Measurements from ENCODE around the gene BOD1.
"Not testable (repeated sequence)": the region's sequence is repeated elsewhere in the genome, so short reads cannot be mapped to it uniquely, and the experiment has no call there.

BOD1 gene

DNA sequence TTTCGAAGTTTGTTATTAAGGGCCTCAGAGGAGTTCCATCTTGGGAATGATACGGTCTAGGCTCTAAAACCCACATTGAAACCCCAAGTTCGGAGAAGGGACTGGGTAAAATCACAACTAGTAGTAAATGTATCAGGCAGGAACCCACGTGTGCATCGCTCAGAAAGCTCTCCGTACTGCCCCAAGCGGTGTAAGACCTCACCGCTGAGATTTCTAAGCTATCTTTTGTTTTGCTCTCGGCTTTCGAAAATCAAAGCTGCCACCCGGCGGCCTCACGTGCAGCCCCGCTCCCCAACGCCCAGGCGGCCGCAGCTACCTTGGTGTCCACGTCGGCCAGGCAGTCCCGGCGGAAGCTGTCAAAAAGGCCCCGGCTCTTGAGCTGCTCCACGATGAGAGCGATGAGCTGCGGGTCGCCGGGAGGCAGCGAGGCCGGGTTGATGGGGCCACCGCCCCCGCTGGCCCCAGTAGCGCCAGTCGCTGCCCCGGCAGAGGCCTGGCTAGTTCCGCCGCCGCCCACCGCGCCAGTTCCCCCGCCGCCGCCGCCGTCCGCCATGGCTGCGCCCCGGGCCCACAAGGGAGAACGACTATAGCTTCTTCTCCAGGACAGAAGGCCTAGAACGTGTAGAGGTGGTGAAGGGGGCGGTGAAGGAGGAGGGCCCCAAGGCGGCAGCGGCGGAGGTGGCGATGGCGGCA is 420 bp downstream of the BOD1 start:
- peak; percentile 91 for DNase-seq (ENCODE audit: low spot score)

DNA sequence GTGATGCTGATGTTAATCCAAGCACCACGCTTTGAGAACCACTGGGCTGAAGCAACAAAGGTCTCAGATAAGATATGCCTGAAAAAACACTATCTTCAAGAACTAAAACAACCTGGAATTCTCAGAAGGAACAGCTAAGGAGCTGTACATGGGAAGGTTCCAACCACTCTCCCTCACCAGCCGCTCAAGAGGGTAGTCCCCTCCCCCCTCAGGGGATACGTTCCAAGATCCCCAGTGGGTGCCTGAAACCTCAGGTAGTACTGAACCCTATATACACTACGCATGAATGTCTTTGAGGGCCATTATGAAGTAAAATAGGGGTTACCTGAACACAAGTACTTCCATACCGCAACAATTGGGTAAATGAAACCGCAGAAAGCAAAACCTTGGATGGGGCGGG is 1.9 kb downstream of the BOD1 start:
- DNase-seq (ENCODE audit: low spot score), result no peak

DNA sequence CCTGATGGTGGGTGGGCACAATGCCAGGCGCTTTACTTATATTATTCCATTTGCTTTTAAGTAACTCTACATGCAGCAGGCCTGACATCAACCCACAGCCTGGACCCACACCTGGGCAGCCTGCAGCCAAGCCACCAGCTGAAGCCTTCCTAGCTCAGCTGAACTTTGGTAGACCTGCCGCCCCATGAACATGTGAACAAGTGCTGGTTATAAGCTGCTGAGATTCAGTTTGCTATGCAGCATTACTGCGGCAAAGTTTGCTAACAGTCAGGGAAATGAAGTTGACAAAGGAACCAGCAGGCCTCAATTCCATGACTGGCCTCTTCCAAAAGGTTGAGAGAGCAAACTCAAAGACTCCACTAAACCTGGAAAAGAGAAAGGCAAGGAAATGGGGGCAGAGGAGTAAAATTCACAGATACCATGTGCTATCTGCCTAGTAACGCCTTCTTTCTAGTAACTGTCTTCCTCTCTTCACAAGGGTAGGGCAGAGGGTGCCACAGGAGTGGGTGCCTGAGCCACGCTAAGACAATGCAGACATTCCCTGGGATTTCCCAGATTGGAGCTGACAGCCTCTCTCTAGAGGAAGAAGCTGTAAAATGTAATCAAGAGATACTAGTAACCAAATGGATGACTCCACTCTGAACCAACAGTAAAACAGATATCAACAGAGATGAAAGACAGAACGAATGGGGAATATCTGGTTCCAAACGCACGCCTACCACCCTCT is 2.9 kb downstream of the BOD1 start:
- no peak for DNase-seq (ENCODE audit: low spot score)

DNA sequence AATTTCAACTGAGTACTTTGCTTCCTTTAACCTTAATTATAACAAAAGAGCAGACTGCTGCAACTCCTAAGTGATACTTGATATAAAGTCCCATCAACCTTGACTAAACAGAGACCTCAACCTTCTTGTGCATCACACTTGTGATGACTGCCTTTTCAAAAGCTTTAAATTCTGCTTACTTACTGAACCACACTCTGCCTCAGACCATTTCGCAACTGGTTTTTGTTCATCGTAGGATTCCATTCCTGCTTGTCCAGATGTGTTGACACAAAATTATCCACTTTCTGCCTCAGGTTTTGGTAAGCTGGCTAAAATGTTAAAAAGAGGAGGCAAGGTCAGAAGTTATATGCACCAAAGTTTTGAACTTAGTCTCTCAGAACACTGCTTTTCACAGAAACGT is 3.5 kb downstream of the BOD1 start:
- DNase-seq (ENCODE audit: low spot score), result no peak

DNA sequence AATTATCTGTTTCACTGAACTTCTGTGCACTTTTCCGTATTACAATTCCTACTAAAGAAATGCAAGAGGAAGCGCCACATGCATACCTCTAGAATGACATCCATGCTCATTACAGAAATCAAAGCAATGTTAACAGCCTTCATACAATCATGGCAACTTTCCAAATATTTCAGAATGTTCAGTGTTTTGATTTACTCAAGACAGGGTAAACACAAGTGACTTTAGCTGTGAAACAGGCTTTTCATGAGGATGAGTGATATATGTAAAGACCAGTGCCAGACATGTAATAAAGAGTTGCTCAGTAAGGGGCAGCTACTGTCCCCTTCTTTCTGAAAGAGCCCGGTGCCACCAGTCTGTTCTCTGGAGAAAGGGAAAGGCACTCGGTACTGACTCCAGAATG is 4.7 kb downstream of the BOD1 start:
- no peak for DNase-seq (ENCODE audit: low spot score)

DNA sequence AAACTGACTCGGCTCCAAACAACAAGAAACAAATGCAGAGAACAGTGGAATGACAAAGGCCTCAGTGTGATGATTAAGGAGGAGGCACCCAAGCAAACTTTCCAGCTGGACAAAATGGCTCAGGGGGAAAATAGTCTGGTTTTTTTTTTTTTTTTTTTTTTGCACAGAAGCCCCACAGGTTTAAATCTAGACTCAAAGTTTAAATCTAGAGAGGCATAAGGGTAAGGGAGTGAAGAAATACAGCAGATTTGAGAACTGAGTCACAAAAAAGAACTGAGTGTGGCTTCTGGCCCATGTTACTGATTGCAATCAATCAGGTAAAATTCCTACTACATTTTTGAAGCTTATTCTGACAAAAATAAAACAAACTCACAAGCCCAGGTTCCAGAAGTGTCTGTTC is 12.3 kb downstream of the BOD1 start:
- DNase-seq (ENCODE audit: low spot score), result no peak

DNA sequence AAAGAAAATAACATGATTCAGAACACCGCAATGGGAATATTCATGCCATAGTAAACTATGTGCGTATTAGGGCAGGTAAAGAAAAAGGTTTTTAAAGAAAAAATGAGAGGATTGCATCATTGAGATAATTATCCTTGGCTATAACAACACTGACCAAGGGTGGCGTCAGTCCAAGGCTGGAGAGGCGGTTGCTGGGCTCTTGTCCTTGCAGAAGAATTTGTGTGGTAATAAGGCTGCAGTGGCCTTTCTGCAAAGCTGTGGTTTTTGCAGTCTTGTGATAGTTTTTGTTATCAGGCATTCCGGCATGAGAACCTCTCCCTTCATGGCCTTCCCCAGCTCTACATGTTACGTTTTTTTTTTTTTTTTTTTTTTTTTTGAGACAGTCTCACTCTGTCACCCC is 14.0 kb downstream of the BOD1 start:
- no peak for DNase-seq (ENCODE audit: low spot score)

DNA sequence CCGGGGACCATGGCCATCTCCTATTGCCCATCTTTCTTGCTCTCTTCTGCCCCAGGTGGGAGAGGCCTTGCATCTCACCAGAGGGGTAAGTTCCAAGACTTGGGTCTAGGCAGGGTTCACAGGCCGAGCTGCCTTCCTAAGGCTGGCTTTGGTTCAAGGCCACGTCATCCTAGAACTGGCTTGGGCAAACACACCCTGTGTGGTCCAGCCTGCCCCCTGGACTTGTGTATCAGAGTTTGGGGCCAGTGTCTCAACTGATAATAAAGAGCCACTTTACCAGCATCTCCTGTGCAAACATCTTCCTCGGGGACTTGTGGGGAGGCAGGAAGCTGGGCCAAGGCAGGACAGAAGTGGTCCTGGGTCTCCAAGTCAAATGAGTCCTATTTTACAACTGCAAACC is 17.8 kb downstream of the BOD1 start:
- DNase-seq (ENCODE audit: low spot score), result no peak

DNA sequence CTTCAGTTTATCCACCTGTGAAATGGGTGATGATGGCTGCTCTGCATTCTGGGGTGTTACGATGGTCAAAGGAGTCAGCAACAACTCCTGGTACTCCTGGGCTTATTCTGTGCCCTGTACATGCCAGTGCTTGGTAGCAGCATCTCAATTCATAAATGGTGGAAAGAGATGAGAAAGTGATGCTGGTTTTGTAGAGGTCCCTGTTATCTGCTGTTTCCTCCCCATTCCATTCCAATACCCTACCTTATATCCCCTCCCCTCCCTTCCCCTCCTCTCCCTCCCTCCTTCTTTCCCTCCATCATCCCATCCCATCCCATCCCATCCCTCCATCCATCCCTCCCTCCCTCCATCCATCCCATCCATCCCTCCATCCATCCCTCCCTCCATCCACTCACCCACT is 19.1 kb downstream of the BOD1 start:
- no peak for DNase-seq (ENCODE audit: low spot score)

DNA sequence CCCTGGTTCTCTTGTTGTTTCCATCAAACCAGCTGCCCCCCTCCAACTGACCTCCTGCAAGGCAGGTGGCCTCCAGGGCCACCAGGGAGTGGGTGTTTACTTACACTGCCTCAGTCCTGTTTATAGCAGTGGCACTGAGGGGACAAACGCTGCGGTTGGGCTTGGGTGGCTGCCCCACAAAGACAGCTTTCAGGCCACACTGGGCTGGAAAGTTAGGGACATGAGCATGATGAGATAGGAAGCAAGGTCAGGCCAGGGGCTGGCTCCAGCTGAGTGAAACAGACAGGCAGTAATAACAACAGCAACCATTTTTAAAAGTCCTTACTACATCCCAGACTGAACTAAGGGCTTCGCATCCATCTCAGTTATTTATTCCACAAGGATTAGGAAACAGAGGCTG is 20.6 kb downstream of the BOD1 start:
- DNase-seq (ENCODE audit: low spot score), result no peak

DNA sequence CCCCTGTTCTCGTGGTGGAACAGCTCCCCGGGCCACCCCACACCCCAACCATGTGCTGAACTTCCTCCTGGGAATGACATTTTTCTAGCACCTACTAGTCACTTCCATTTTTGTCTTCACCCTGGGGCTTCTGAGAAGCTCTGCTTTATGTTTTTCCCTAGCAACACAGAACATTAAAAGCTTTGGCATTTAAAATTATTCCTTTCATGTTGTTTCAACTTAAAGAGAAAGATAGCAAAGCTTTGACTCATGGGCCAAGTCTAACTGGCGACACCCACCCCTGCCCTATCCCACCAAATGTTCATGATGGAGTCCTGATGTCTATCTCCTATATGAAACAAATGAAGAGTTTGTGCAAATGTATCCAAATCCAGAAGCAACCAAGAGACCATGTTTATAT is 22.4 kb downstream of the BOD1 start:
- no peak for DNase-seq (ENCODE audit: low spot score)

DNA sequence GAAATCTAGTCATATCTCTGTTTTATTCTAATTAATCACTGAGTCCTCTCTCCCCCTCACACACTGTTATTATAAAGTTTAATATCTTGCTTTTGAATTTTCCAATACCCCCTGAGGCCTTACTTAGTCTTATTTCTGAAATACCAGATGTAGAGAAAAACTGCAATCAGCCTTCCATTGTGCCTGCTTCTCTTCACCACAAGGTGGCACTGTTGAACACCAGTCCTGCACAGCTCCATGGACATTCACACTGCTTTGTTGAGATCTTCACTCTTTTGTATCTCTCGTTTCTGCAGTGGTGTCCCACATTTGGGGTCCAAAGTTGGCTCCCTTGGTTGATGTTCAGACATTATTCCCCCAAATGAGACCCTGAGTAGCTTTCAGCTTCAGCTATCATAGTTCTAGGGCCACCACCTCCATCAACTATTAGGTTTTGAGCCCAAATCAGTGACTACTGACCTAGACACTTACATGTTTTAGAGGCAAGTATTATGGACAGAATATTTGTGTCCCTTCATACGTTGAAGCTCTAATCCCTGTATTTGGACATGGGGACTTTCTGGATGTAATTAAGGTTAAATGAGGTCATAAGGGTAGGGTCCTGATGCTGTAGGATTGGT is 24.3 kb downstream of the BOD1 start:
- no peak for DNase-seq (ENCODE audit: low spot score)

DNA sequence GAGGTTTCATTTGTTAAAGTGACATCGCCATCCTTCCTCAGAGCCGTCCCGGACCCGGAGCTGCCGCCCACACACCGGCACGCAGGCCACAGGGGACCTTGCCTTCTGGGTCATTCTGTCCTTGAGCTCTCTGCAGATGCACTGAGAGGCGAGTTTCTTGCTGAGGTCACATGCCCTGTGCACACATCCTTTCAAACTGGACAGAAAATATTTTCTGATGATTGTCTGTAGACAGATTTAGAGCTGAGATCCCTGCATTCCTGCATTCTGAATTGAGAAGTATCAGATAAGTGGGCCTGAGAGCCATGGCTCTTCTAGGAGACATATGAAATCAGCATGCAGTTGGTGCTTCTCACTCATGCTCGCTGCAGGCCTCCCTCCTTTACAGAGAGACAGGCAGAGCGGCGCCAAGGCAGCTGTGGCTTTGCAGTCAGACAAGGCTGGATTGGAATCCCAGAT is 25.4 kb downstream of the BOD1 start:
- DNase-seq (ENCODE audit: low spot score), result no peak

DNA sequence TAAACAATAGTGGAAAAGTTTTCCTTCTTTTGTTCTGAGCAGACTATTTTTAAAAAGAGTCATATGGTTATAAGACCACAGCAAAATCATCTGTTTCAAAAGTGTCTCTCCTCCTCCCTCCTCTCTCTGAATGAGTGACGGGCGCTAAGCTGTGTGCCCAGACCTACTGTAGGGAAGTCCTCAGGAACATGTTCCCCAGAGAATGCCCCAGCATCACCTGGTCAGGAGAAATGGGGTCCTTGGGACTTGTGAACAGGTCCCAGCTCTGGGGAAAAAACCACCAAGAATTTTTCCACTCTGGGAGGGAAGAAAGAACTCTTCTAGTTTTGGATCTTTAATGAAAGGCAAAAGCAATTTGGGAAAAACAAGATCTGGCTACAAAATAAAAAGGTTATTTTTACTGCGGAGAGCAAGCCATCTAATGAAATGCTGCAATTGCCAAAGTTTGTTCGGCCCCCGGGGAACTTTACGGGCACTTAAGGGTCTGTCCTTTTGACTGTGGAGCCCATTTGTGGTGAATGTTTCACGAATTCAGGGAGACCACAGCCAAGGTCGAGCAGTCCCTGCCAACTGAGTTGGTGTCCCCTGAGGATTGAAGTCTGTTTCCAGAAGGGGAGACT is 25.9 kb downstream of the BOD1 start:
- no peak for DNase-seq (ENCODE audit: low spot score)

DNA sequence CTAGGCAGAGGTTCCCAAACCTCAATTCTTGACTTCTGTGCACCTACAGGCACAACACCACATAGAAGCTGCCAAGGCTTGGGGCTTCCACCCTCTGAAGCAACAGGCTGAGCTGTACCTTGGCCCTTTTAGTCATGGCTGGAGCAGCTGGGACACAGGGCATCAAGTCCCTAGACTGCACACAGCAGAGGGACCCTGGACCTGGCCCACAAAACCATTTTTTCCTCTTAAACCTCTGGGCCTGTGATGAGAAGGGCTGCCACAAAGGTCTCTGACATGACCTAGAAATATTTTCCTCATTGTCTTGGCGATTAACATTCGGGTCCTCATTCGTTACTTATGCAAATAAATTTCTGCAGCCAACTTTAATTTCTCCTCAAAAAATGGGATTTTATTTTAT is 30.3 kb downstream of the BOD1 start:
- DNase-seq (ENCODE audit: low spot score), result not testable (repeated sequence)

DNA sequence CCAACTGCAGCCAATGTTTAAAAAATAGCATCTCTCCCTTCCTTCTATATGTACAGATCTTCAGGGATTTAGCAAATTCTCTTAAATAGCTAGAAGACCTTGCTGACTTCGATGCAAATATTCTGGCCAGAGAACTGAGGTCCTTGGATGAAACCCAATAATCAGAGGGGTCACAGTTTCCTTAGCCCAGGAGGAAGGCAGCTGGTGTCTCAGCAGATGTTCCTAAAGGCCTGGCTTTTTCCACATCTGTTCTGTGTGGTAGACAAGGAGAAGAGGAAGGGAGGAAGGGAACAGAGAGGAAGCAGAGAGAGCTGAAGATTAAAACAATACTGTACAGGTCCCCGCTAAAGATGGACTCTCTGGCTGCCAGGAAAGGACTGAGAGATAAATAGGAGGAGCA is 33.1 kb downstream of the BOD1 start:
- no peak for DNase-seq (ENCODE audit: low spot score)

DNA sequence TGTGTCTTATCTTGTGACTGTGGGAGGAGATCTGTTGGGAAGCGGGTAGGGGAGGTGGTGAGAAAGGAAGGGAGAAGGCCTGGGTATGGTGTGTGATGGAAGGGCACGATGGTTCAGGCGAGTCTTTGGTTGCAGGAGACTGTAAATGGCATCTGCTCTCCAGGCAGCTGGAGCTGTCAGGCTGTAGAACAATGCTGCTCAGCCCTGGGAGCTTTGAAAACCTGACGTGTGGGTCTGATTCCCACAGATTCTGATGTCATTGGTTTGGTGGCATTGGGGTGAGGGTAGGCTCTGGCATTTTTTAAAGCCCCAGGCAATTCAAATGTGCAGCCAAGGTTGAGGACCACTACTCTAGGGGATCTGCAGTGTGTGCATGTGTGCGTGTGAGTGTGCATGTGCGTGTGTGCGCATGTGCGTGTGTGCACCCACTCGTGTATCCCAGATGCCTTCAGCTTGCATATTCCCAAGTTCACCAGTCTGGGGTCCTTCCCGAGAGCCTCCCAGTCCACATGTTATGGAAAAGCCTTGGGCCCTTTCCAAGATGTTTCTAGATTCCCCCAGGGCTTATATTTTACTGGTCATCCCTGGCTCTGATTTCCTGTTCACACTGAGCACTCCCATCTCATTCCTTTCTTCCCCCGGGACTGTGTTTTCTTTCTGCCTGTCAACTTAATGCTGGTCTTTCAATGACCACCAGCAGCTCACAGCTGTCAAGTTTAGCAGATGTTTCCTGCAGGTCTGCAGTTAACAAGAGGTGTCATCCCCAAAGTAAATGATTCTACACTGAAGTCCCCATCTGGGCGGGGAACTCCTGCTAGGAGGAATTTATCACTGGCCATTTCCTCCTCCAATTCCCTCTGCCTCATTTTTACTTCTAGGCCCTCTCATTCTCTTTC is 34.0 kb downstream of the BOD1 start:
- no peak for DNase-seq (ENCODE audit: low spot score)

DNA sequence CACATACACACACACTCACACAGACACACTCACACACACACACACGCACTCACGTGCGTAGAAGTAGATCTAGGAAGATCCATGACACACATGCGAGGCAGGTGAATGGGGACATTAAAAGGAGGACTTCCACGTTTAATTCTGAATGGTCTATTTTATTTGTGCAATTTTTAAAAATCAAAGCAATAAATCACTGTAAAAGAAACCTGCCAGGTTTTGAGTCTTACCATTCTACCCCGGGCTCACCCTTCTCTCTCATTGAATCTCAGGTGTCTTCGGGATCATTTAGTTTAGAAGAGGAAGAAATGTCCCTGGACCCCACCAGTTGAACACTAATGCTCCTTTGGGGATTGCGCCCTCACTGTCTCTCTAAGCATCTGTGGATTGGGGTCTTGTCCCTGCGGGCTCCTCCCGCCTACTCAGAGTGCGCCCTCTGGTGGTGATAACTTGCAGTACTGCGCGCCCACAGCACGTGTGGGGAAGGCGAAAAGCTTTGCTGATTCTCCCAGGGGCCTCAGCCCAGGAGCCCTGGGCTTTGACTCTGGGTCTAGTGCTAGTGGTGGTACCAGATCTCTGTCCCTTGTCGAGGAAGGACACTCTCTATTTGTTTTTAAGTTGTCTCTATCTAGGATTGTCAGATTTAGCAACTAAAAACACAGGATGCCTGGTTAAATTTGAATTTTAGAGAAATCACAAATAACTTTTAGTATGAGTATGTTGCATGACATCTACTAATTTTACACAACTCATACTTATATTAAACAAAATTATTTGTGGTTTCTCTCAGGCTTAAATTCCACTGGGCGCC is 34.8 kb downstream of the BOD1 start:
- no peak for DNase-seq (ENCODE audit: low spot score)

DNA sequence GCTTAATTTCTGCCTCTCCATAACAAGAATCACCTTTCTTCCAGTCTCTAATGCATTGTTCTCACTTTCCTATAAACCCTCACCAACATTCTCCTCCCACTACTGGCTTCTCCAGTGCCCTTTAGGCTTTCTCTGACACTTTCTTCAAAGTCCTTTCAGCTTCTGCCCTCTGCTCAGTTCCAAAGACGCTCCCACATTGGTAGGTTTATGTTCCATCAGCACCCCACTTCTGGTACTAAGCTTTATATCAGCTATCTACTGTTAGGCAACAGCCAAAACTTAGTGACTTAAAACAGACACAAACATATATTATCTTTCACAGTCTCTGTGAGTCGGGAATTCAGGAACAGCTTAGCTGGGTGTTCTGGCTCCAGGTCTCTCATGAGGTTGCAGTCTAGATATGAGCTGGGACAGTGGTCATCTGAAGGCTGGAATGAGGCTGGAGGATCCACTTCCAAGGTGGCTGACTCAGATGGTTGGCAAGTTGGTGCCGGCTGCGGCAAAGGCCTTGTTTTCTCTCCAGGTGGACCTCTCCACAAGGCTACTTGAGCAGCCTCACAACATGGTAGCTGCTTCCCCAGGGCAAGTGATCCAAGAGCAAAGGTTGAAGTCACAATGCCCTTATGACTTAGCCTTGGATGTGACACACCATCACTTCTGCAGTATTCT is 37.4 kb downstream of the BOD1 start:
- DNase-seq (ENCODE audit: low spot score), result no peak

DNA sequence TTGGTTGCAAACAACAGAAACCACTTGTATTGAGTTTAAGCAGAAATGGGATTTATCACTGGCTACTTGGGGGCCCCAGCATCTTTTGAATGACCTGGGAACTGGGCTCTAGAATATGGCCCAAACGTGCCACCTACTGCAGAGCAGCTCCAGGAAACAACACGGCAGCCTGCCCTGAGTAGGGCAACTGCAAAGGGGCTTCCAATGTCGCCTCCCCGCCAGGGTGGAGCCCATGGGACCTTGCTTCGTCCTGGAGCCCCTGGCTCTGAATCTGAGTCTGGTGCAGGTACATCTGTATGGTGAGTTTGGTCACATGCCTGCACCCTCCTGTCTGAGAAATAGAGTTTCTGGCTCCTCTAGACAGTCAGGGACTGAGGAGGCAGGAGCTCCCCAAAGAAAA is 38.6 kb downstream of the BOD1 start:
- no peak for DNase-seq (ENCODE audit: low spot score)

DNA sequence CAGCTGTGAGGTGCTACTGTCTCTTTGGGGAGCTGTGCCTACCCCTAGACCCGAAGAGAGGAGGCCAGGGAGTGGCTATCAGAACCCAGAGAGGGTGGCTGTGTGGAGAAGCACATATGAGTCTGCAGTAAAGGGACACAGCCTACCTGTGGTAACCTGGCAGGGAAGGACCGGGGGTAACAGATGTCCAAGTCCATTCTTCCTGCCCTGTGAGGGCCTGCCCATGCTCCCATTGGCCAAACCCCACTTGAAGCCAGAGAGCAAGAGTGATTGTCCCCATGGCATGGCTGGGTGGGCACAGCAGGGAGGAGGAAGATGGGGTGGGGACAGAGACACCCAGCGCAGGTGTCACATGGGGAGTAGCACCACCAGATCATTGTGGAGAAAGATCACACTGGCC is 39.3 kb downstream of the BOD1 start:
- DNase-seq (ENCODE audit: low spot score), result no peak
